ENCODE results near the gene TCF7L2.

DNA sequence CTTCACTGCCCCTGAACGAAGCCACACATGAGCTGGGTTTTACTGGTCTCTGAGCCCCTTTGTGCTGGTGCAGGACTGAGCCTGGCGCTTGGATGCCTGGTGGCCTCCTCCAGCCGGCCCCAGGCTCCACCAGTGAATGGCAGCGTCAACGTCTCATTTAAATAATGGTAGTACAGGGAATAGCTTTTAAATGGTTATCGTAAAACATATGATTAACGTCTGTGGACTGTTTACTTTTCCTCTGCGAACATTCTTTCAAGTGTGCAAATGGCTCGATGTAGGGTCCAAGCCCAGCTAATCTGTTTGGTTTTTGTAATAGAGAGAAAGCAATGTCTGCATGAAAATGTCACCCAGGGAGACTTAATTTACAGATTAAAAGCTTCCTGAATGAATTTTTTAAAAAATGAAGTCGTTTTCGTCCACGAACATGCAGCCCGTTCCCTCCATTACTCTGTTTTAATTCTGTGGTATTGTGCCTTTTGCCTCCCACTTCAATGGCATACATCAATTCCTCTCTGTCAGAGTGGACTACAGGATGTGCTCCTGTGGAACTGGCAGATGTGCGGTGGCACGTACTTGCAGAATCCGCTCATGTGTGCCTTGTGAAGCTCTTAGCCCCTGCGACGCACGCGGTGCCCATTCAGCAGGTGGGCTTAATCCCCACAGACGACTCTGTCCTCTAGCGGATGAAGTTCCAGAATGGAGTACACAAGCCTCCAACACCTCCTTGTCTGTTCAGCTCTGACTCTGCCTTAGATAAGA lies 192.7 kb downstream of the TCF7L2 start:
- TF ChIP-seq, protein P1, sequence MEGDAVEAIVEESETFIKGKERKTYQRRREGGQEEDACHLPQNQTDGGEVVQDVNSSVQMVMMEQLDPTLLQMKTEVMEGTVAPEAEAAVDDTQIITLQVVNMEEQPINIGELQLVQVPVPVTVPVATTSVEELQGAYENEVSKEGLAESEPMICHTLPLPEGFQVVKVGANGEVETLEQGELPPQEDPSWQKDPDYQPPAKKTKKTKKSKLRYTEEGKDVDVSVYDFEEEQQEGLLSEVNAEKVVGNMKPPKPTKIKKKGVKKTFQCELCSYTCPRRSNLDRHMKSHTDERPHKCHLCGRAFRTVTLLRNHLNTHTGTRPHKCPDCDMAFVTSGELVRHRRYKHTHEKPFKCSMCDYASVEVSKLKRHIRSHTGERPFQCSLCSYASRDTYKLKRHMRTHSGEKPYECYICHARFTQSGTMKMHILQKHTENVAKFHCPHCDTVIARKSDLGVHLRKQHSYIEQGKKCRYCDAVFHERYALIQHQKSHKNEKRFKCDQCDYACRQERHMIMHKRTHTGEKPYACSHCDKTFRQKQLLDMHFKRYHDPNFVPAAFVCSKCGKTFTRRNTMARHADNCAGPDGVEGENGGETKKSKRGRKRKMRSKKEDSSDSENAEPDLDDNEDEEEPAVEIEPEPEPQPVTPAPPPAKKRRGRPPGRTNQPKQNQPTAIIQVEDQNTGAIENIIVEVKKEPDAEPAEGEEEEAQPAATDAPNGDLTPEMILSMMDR (IDR thresholded peaks at IDR 0.05), result no peak
- no peak for TF ChIP-seq POLR2A (IDR thresholded peaks at IDR 0.05)

Data from body of pancreas (tissue), 4 donors.